ENCODE results near the gene ROR1. TPM values are rescaled to one million over a fixed set of nuclear protein-coding genes. Genes with fewer than 3 reads are reported as not detected.

The ROR1 gene
- total RNA-seq, 1 experiment from 2014 or later = 2.7 TPM

GRCh38 chr1:63894627-63895265 is 120.9 kb downstream of the ROR1 start:
- H3K9ac ChIP-seq (ENCODE audit: low read length) = no peak overlapping the region
- H3K4me3 ChIP-seq (replicated peaks in 1 of 2; ENCODE audit: low read depth in 1 of 2, low read length in 2 of 2) = no peak overlapping the region
- H3K4me1 ChIP-seq (ENCODE audit: control insufficient read depth in 1 of 2, insufficient read depth in 2 of 2, low read length in 2 of 2) = peaks cover 4 to 6% of the 10 kb centered on the region in 2 experiments; a peak in 3 of 4 replicates
- no TSS peak for BruUV-seq (replicated peaks)
- DNase-seq (ENCODE audit: low read depth, low spot score) = no peak
- H4K20me1 ChIP-seq (ENCODE audit: insufficient read depth) = no peaks in the 10 kb centered on the region
- intact Hi-C loops (cut with micrococcal nuclease) = no loop called here
- no peaks in the 10 kb centered on the region for H3K9me2 ChIP-seq (ENCODE audit: insufficient read depth)
- H3K36me3 ChIP-seq (ENCODE audit: control insufficient read depth in 1 of 2, insufficient read depth in 2 of 2, low read length in 2 of 2) = no peaks in the 10 kb centered on the region
- TF ChIP-seq POLR2AphosphoS5 (IDR thresholded peaks at IDR 0.05; ENCODE audit: low read depth, low read length) = no peak
- no peak for TF ChIP-seq ZNF274 (IDR thresholded peaks at IDR 0.05; ENCODE audit: low read depth, low read length)
- TF ChIP-seq EGR1 (IDR thresholded peaks at IDR 0.05; ENCODE audit: low read depth) = no peak
- TF ChIP-seq TCF7L2 (IDR thresholded peaks at IDR 0.05; ENCODE audit: borderline replicate concordance, extremely low read depth, insufficient read depth, insufficient read length) = no peak
- no peak for TF ChIP-seq EZH2phosphoT487 (IDR thresholded peaks at IDR 0.05; ENCODE audit: borderline replicate concordance)
- TF ChIP-seq CBX3 (IDR thresholded peaks at IDR 0.05; ENCODE audit: low read depth) = no peak
- TF ChIP-seq ATF3 (IDR thresholded peaks at IDR 0.05) = no peak
- TF ChIP-seq CTCF (IDR thresholded peaks at IDR 0.05 in 2 of 3, conservative IDR thresholded peaks at IDR 0.05 in 1 of 3; ENCODE audit: borderline replicate concordance in 1 of 3, insufficient read depth in 1 of 3, low read depth in 2 of 3, low read length in 2 of 3) = no peak
- no peak for TF ChIP-seq CEBPB (IDR thresholded peaks at IDR 0.05; ENCODE audit: low read depth)
- no peak for TF ChIP-seq MAX (IDR thresholded peaks at IDR 0.05)
- no peak for TF ChIP-seq ZFX (IDR thresholded peaks at IDR 0.05)
- CTCF ChIA-PET = no interaction called here
- no peaks in the 10 kb centered on the region; a peak in 1 of 4 replicates for H3K9me3 ChIP-seq (ENCODE audit: control insufficient read depth in 1 of 2, insufficient read depth in 1 of 2, low read depth in 1 of 2, low read length in 2 of 2)
- no peak overlapping the region for H3K27ac ChIP-seq (ENCODE audit: low read depth, low read length)
- POLR2A ChIA-PET = no interaction called here
- no peak for ATAC-seq
- no peak overlapping the region for H2AFZ ChIP-seq (ENCODE audit: low read depth, low read length, poor library complexity, severe bottlenecking)
- no peaks in the 10 kb centered on the region for H3K27me3 ChIP-seq (ENCODE audit: insufficient read depth, low read length)
- H3K79me2 ChIP-seq (ENCODE audit: insufficient read depth, low read length) = no peaks in the 10 kb centered on the region
- RAD21 ChIA-PET (ENCODE audit: low non-redundant PET in 1 of 2, low total read pairs in 2 of 2, uncharacterized antibody in 2 of 2, unreplicated experiment in 2 of 2) = no interaction called here
- H3K4me2 ChIP-seq (ENCODE audit: low read length) = no peak overlapping the region

Measured in HCT116 (cell line).